ENCODE measurements around the gene ENKD1. TPM values are rescaled to one million over a fixed set of nuclear protein-coding genes. Genes with fewer than 3 reads are reported as not detected.

Gene ENKD1
- total and polyA plus RNA-seq, 2 donors (not counting 1 experiment from before 2014, with no cell fraction given), result 13.3 to 14.3 TPM

DNA sequence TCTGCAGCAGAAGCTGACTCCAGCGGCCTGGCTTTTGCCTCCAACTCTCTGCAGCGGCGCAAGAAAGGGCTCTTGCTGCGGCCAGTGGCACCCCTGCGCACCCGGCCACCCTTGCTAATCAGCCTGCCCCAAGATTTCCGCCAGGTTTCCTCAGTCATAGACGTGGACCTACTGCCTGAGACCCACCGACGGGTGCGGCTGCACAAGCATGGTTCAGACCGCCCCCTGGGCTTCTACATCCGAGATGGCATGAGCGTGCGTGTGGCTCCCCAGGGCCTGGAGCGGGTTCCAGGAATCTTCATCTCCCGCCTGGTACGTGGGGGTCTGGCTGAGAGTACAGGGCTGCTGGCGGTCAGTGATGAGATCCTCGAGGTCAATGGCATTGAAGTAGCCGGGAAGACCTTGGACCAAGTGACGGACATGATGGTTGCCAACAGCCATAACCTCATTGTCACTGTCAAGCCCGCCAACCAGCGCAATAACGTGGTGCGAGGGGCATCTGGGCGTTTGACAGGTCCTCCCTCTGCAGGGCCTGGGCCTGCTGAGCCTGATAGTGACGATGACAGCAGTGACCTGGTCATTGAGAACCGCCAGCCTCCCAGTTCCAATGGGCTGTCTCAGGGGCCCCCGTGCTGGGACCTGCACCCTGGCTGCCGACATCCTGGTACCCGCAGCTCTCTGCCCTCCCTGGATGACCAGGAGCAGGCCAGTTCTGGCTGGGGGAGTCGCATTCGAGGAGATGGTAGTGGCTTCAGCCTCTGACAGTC lies 4.5 kb downstream of the ENKD1 start:
- 97% methylated on average over 34 of the region's 34 CpGs for WGBS (ENCODE audit: insufficient coverage)
- no peaks in the 10 kb centered on the region for H3K27me3 Mint-ChIP-seq
- H3K9me3 Mint-ChIP-seq (ENCODE audit: insufficient read depth), result no peaks in the 10 kb centered on the region
- Histone ChIP-seq H3K4me1 (ENCODE audit: control insufficient read depth in 2 of 2, insufficient read depth in 2 of 2, low read length in 2 of 2) (peaks cover 22 to 35% of the 10 kb centered on the region in 2 donors), H3K27me3 (replicated peaks in 1 of 4; ENCODE audit: control extremely low read depth in 1 of 4, control insufficient read depth in 3 of 4, insufficient read depth in 4 of 4, low read length in 3 of 4) (no peaks in the 10 kb centered on the region), H3K27ac (ENCODE audit: low read length in 2 of 2) (no peak overlapping the region), H4K20me1 (ENCODE audit: control insufficient read depth, insufficient read depth, low read length, poor library complexity, severe bottlenecking) (peaks cover 12% of the 10 kb centered on the region), H3K9ac (ENCODE audit: low read length) (no peak overlapping the region), H3K4me2 (replicated peaks; ENCODE audit: low read depth, low read length, poor library complexity, severe bottlenecking) (peak overlapping the region; percentile 99), H3K4me3 (ENCODE audit: control extremely low read depth in 1 of 5, extremely low read depth in 1 of 5, insufficient read depth in 1 of 5, low read depth in 2 of 5, low read length in 4 of 5) (no peak overlapping the region), H3K36me3 (replicated peaks in 1 of 2; ENCODE audit: control extremely low read depth in 1 of 2, control insufficient read depth in 1 of 2, extremely low read depth in 1 of 2, insufficient read depth in 2 of 2, low read length in 1 of 2) (peaks cover 0 to 18% of the 10 kb centered on the region in 2 experiments), H3K9me3 (ENCODE audit: control extremely low read depth in 1 of 3, control insufficient read depth in 2 of 3, insufficient read depth in 1 of 3, low read length in 2 of 3) (no peaks in the 10 kb centered on the region), H2AFZ (ENCODE audit: insufficient read depth, low read depth, low read length, poor library complexity, severe bottlenecking) (no peak overlapping the region), H3K79me2 (ENCODE audit: control insufficient read depth, insufficient read depth, low read length) (peaks cover 13% of the 10 kb centered on the region)
- POLR2A ChIA-PET, result interaction anchor here (0.6 to 1.5 kb wide), 2 partner anchors 100 to 109 kb away, joined by 3 to 4 read pairs; partner anchors contain the start of gene CTCF
- CTCF ChIA-PET, result interaction anchor here (1.8 to 11.7 kb wide), 3 partner anchors 9 to 141 kb away, joined by 6 to 136 read pairs (median 75); no protein-coding TSS in a partner anchor
- TF ChIP-seq CTCF (IDR thresholded peaks at IDR 0.05), result no peak
- no peak for TF ChIP-seq EZH2 (IDR thresholded peaks at IDR 0.05; ENCODE audit: borderline replicate concordance, insufficient read depth, low read depth, low read length, poor library complexity, severe bottlenecking)
- DNase-seq (peak; percentile 41), ATAC-seq (ENCODE audit: low read depth) (no peak)
- intact Hi-C loops (cut with micrococcal nuclease), result loop anchor here (2.0 to 10.0 kb wide), 3 partner anchors 181 to 1473 kb away; partner anchors contain the start of genes CHTF8, FHOD1, SLC9A5 and THAP11
- H3K4me1 Mint-ChIP-seq, result peaks cover 44% of the 10 kb centered on the region
- peak overlapping the region; percentile 88 for H3K27ac Mint-ChIP-seq
- H3K4me3 Mint-ChIP-seq, result peak overlapping the region; percentile 97

Measured in B cell (primary cell).